Activated T-cell treated with anti-CD3 and anti-CD28 coated beads, Interleukin-2, amount 50 U/mL, for 48 hours (primary cell): ENCODE measurements around the gene CELSR1.

ENCODE experiments used
- DNase-seq, 2 experiments: peaks; one replicate each; pipeline ENCODE4 v3.0.0-alpha.2; 2020

Gene CELSR1

GRCh38 chr22:46537225-46537945 is at the start of gene CELSR1:
CELSR1 (minus strand) TSS chr22:46537620; CDS start chr22:46537170, 450 bp downstream.
- DNase-seq = peak; percentile 36 to 51

DNA sequence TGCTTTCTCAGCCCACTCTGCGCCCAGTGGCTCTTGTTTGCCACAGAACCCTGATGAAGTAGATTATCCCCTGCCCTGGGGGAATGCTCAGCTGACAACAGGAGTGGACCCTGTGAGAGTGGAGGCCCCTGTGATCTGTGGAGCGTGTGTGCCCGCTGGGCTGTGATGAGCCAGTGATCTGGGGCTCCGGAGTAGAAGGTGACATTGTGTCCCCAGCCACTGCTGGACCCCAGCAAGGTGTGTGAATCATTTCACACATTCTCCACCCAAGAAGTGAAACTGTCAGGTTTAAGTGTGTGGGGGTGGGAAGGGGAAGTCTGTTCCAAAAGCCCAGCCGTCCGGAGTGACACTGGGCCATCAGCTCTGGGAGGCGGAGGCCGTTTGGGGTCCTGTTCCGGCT is 49.6 kb upstream of the CELSR1 start:
- no peak for DNase-seq

- no peak for DNase-seq
Measured at GRCh38 chr22:46586531-46587011, 49.2 kb upstream of the CELSR1 start.

- no peak for DNase-seq
Measured at GRCh38 chr22:46586123-46586519, 48.7 kb upstream of the CELSR1 start.

- no peak for DNase-seq
Measured at GRCh38 chr22:46585340-46586122, 48.1 kb upstream of the CELSR1 start.

- DNase-seq = no peak
Measured at GRCh38 chr22:46584081-46584921, 46.9 kb upstream of the CELSR1 start.

- no peak for DNase-seq
Measured at GRCh38 chr22:46583571-46583970, 46.2 kb upstream of the CELSR1 start.

DNA sequence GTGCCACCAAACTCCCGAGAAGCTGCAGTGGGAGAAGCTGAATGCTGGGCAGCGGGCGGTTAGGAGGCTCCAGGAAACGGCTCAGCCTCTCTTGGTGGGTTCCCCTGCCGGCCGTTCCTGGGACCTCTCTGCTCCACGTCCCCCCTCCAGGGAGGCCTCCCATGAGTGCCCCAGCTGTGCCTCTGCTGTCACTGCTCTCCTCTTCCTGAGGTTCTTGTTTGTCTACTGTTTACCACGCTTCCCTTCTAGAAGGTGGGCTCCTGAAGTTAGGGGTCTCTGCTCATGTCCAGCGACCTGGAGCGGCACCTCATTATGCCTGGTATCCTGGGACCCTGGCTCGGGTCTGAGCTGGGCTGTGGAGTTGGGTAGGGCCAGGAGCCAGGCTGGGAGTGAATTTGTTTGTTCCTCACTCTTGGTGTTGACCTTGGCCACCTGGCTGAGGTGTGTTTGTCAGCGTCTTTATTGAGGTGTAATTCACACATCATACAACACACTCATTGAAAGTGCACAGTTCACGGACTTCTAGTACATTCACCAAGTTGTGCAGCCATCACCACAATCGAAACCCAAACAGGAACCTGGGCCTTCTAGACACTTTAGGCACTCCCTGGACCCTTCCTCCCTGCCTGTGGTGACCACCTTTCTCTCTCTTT is 45.0 kb upstream of the CELSR1 start:
- DNase-seq = no peak

DNA sequence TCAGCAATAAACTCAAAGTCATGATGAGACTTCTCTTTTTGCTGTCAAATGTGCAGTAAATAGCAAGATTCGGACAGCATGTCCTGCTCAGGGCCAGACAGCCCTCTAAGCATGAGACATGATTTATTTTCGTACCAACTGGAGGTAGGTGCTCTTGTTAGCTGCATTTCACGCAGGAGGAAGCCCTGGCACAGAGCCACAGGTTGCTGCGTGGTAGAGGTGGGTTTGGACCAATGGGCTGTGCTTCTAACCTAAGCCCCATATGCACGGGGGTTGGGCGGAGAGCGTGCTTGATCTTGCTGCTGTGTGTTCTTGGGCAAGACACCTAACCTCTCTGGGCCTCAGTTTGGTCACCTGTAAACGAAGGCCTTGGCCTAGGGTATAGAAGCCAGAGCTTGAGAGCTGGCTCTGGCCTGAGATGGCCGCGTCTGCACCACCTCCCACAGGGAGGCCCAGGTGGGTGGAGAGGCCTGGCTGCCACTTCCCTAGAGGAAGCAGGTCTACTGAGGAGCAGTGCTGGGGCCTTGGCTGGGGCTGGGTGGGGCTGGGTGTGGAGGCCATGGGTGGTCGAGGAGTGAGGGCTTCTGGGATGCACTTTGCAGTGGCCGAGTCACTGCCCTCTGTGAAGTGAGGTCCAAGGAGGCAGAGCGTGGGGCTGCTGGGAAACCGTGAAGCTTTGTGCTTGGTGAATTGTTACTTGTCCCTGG is 44.3 kb upstream of the CELSR1 start:
- DNase-seq = no peak

GRCh38 chr22:46580940-46581537 is 43.6 kb upstream of the CELSR1 start:
- DNase-seq = no peak

GRCh38 chr22:46579751-46580449 is 42.5 kb upstream of the CELSR1 start:
- no peak for DNase-seq

- no peak for DNase-seq
Measured at GRCh38 chr22:46578824-46579561, 41.6 kb upstream of the CELSR1 start.

- no peak for DNase-seq
Measured at GRCh38 chr22:46578251-46578823, 40.9 kb upstream of the CELSR1 start.

GRCh38 chr22:46577368-46578249 is 40.2 kb upstream of the CELSR1 start:
- DNase-seq = peak; percentile 41 to 49

GRCh38 chr22:46576556-46577367 is 39.3 kb upstream of the CELSR1 start:
- peak; percentile 63 to 72 for DNase-seq

- DNase-seq = peak in 1 of 2 experiments; percentile 38
Measured at GRCh38 chr22:46575911-46576555, 38.6 kb upstream of the CELSR1 start.
